ENCODE results near the gene CFAP206.

DNA sequence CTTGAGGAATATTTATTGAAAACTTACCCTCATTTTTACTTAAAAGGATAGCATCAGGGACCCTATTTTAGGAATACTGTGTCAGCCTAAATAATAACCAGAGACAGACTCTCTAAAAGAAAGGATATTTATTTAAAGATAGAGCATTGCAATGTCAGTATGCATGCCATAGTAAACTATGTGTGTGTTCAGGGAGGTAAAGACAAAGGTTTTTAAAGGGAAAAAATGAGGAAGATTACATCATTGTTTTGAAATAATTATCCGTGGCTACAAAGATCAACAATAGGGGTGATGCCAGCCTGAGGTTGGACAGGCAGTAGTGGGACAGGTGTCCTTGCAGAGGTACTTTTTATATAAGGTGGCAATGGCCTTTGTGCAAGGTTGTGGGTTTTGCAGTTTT, 23.7 kb upstream of the CFAP206 start:
- TF ChIP-seq, protein P1, sequence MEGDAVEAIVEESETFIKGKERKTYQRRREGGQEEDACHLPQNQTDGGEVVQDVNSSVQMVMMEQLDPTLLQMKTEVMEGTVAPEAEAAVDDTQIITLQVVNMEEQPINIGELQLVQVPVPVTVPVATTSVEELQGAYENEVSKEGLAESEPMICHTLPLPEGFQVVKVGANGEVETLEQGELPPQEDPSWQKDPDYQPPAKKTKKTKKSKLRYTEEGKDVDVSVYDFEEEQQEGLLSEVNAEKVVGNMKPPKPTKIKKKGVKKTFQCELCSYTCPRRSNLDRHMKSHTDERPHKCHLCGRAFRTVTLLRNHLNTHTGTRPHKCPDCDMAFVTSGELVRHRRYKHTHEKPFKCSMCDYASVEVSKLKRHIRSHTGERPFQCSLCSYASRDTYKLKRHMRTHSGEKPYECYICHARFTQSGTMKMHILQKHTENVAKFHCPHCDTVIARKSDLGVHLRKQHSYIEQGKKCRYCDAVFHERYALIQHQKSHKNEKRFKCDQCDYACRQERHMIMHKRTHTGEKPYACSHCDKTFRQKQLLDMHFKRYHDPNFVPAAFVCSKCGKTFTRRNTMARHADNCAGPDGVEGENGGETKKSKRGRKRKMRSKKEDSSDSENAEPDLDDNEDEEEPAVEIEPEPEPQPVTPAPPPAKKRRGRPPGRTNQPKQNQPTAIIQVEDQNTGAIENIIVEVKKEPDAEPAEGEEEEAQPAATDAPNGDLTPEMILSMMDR (IDR thresholded peaks at IDR 0.05; ENCODE audit: low read depth, low read length): no peak
- TF ChIP-seq EZH2phosphoT487 (IDR thresholded peaks at IDR 0.05; ENCODE audit: low read depth): no peak
